ENCODE measurements around the gene LYST.
A peak's percentile ranks its signal among the peaks of the same experiment; 100 is the strongest.
"Not testable (repeated sequence)": the region's sequence is repeated elsewhere in the genome, so short reads cannot be mapped to it uniquely, and the experiment has no call there.

LYST gene

DNA sequence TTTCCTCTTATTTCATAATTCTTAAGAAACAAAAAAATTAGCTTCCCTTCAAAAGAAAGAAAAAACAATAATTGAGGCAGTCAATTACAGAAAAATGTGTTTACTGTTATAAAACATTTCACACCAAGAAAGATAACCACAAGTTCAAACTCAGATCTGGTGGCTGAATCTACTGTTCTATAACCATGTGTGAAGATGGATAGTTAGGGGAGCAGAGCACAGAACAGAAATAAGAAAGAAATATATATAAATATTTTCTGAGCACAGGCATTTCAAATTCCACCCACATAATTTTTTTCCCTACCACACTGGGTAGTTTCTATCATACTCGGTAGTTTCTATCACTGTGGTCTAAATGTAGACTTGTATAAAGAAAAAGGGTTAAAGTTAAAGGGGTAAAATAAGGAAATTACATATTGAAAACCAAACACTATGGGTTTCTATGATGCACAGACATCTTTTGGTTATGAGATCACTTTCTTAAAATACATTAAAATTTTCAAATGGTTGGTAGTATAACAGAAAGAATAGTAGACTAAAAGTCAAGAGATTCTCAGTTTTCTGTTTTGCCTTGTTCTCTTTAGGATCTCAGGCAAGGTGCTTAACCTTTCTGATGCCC is 10.8 kb downstream of the LYST start:
- DNase-seq = no peak

DNA sequence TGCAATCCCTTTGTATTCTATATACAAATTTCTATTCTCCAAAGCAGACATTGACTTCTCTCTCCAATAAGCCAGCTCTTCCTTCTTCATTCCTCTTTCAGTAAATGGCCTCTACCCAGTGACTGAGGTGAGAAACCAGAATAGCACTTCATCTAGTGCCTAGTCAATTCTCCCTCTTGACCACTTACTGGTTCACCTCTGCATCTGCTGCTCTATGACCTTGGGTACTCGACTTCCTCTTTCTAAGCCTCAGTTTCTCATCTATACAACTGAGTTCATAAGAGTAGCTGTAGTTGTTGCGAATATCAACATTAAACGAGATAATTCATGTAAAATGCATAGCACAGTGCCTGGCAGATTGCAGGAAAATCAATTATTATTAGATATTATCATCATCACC is 12.4 kb downstream of the LYST start:
- DNase-seq = no peak

DNA sequence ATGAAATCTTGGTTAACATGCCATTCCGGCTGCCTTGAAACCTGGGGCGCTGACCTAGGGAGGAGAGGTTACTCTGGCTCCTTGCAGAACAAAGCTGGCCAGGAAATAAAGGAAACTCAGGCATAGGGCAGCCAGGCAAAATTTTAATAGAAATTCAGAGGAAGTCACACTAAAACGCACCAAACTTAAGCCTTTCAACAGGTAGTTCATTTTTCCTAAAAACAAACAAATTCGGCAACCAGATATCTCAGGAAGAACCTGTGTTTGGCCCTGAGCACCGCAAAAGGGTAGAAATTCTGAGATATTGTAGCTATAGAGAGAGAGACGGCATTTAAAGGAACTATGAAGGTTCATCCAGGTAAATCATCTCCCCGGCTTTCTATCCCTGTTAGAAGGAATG is 13.1 kb downstream of the LYST start:
- no peak for DNase-seq

DNA sequence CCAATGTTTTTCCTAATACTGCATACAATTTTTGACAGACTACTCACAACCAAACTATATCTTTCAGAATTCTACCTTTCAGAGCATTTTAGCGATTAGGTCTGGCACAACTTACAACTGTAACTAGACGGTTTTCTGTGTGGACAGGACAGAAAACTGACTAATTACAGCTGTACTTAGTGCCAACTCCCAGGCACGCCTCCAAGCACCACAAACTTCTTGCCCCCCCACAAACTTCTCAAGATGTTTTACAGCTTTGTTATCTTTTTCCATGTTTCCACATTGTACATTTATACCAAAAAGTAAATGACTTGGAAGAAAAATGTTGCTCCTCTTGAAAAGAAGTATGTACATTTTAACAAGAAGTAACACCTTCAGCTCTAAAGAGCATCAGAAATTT is 13.8 kb downstream of the LYST start:
- DNase-seq = no peak

DNA sequence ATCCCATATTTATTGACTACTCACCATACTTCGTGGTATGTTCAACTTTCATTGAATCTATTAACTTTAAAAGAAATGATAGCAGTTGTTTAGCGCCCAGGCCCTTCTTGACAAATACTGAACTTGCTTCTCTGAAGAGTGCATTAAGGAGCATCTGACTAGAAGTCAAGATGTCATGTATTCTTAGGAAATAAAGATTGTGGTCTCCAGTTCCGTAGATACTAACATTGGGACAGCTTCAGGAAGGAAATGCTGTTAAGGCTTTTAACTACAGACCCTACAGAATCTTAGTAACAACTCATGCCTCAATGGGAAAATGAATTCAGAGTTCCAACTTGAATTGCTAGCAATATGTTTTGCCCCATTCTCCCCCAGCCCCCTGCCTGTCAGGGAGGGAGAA is 14.8 kb downstream of the LYST start:
- DNase-seq = no peak

DNA sequence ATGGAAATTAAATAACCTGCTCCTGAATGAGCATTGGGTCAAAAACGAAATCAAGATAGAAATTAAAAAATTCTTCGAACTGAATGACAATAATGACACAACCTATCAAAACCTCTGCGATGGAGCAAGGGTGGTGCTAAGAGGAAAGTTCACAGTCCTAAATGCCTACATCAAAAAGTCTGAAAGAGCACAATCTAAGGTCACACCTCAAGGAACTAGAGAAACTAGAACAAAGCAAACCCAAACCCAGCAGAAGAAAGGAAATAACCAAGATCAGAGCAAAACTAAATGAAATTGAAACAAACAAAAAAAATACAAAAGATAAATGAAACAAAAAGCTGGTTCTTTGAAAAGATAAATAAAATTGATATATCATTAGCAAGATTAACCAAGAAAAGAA is 18.5 kb downstream of the LYST start:
- not testable (repeated sequence) for DNase-seq

DNA sequence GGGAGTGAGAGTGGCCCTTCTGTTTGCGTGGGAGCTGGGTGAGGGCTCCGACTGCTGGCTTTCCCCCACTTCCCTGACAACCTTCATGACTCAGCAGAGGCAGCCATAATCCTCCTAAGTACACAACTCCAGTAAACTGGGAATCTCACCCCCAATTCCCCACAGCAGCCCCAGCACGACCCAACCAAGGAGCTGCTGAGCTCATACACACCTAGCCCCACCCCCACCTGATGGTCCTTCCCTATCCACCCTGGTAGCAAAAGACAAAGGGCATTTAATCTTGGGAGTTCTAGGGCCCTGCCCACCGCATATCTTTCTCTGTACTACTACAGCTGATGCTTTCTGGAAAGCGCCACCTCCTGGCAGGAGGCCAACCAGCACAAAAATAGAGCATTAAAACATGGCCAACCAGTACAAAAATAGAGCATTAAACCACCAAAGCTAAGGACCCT is 21.0 kb downstream of the LYST start:
- not testable (repeated sequence) for DNase-seq

DNA sequence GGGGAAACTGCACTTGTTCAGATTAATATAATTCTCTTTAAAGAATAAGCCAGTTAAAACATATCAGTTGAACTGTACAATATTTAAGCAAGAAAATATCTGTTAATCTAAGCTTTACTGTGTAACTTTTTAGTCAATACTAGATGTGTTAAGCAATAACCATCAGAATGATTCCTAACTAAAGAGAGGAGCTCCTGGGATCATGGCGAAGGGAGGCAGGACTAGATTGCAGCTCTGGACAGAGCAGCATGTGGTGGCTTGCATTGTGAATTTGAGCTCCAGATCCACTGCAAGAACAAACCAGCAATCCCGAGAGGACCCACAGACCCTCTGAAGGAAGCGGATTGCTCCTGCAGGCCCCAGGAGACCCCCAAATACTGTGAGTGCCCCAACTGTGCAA is 21.9 kb downstream of the LYST start:
- DNase-seq = no peak

DNA sequence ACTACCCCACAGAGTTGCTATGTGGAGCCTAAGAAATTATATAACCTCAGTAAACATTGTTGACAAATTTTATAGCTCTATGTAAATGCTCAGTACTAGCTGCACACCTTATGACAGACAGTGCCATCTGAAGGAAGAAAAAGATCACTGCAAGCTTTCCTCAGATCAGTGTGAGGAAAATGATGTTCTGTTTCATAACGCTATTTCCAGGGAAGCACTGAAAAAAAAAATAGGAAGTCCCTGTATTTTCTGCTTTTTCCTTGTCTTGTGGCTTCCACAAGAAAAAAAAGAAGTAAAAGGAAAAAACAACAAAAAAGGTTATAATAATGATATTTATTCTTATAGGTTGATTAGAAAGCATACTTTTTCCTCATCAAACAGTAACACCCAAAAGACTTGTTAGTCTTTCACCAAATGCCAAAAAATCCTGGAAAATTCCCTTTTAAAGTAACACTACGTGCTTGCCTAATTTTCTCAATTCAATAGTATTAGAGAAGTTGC is 23.2 kb downstream of the LYST start:
- peak; percentile 37 for DNase-seq

DNA sequence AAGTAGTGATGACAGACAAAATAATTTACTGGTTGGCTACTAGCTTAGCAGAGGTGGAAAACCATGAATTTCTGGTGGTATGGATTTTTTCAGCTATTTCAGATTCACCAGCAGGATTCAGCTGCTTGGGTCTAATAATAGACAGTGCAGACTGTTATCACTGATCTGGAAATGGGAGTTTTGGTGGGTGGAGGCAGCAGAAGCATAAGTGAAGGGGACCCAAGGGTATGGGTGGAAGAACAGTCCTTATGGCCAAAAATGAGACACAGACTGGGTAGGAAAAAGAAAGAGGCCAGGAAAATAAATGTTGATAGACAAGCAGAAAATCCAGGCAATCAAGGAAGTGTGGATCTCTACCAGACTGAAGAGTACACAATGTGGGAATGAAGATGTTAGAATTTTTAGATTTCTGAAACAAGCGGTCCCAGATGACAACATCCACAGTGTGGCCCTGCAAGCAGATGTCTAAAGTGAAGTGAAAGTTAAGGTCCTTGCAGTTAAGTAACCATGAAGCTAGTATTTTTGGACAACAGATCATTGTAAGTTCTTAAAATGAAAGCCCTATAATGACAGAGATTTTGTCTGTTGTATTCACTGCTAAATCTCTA is 24.7 kb downstream of the LYST start:
- no peak for DNase-seq

DNA sequence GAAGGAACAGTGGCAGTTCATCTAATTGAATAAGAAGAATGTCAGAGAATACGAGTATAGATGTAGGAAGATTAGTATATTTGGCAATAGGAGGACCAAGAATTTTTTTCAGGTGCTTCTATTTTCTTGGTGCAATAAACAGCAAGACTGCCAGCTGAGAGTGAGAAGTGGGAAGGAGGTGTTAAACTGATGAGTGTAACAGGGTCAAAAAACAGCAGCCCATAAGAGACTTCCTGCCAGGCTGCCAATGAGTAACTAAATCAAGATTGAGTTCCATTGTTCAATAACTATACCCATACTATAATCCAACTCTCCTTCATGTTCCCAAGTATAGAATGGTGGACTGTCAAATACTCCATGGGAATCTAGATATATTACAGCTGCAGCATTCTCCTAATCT is 28.7 kb downstream of the LYST start:
- DNase-seq = no peak

DNA sequence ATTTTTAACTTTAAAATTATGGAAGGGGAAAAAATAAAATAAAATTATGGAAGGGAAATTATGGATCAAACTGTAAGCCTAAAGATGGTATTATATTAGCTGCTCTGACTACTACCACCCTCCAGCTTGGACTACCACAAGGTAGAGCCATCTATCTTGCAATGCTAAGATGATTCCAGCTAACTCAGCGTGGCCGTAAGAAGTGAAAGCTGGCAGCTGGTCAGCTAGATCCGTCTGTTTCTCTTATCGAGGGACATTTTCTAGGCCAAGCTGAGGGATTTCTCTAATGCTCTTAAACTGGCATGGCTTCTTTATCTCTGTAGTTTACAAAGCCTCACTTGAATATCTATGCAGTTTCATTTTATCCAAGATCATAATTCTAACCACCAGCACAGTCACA is 31.5 kb downstream of the LYST start:
- DNase-seq = no peak

DNA sequence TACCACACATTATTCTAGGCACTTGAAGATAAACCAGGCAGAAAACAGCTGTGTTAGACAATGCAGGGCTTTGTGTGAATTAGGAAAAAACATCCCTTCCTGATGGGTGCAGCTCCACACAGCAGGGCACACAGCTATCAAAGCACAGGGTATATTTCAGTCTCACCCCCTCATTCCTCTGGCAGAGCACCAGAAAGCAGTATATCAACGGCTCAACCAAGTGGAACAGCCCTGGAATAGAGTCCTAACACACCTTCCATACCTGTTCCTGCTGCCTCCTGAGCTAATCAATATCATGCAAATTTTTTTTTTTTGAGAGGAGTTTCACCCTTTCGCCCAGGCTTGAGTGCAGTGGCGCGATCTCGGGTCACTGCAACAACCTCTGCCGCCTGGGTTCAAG is 32.1 kb downstream of the LYST start:
- no peak for DNase-seq

DNA sequence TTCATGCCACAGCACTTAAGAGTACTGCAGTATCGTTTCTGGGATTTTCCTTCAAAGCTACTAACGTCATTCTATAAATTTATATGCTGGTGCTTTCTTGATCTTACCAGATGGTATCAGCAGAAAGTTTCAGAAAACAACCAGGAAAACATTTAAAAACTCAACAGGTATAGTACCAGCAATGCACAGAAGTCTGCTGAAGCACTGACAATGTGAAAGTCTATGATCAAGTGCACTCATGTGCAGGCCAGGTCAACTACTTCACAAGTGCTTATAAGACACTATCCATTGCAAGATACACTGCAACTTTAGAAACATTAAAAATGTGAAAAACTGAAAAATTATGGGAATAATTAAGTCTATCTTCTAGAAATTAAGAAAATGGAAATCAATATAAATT is 34.7 kb downstream of the LYST start:
- no peak for DNase-seq

DNA sequence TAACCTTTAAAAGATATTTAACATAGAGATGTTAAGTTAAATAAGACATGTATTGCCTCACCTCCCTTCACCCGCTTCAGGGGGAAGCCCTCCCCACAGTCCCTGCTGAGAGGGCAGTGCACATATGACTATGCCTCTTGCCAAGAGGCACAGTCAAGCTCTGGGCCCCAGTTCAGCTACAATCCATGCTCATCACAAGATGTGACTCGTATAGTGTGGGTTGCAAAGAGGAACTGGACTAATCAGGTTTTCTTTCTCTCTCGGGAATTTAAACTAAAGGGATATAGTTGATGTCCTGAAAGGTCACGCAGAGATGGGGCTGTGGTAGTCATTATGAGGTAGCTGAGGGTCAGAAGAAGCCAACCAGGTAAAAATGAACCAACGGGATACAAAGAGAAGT is 35.6 kb downstream of the LYST start:
- no peak for DNase-seq

DNA sequence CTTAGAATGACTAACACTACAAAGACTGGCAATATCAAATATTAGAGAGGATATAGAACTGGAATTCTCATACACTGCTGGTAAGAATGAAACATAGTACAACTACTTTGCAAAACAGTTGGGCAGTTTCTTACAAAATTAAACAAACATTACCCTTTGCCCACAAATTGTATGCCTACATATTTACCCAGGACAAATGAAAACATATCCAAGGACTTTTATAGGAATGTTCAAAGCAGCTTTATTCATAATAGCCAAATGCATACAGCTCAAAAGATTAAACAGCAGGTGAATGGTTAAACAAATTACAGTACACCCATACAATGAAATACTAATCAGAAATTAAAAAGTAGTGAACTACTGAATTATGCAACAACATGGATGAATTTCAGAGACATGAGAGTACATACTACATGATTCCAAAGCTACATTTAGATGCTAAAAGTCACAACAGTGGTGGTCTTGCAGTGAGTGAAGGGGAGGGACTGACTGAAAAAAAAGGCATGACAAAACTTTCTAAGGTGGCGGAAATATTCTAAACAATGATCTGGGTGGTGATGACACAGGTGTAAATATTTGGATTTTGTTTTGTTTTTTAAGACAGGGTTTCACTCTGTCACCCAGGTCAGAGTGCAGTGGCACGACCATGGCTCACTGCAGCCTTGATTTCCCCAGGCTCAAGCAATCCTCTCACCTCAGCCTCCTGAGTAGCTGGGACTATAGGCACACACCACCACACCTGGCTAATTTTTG is 40.4 kb downstream of the LYST start:
- DNase-seq = no peak

DNA sequence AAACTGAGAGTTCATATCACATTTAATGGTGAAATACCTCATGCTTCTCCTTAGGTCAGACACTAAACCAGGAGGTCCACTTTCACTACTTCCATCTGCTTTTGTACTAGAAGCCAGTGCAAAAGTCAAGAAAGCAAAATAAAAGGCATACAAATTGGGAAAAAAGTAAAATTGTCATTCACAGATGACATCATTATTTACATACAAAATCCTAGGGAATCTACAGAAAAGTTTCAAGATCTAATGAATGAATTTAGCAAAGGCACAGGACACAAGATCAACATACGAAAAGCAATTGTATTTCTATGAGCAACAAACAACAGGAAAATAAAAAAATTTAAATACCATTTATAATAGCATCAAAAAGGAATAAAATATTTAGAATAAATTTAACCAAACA is 41.5 kb downstream of the LYST start:
- no peak for DNase-seq

DNA sequence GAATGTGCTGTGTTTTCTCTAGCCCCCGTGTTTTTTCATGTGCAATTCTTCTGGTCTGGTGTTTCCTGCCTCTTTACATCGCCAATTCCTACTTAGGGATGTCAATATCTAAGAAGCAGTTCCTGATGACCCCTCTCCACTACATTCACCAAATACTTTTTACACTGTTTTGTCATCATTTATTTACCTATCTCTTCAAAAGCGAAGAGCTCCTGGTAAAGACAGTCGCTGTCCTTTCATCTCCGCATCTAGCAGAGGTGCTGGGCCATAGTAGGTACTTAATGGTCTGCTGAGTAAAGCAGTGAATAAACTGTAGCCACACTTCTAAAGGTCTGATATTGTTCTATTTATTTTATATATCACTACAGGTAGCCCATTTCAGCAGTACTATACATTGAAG is 43.0 kb downstream of the LYST start:
- no peak for DNase-seq

DNA sequence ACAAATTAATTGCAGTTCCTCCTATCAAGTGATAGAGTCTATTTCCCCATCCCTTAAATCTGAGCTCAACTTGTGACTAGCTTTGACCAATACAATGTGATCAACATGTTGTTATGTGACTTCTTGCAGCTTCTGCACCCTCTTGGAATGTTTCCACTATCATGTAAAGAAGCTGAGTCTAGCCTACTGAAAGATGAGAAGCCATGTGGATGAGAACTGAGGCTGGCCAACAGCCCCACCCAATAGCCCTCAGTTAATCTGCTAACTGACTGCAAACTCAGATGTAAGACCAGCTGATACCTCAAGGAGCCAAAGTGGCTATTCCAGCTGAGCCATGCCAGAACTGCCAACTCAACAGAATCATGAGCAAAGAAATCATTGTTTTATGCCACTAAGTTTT is 44.0 kb downstream of the LYST start:
- DNase-seq = no peak

DNA sequence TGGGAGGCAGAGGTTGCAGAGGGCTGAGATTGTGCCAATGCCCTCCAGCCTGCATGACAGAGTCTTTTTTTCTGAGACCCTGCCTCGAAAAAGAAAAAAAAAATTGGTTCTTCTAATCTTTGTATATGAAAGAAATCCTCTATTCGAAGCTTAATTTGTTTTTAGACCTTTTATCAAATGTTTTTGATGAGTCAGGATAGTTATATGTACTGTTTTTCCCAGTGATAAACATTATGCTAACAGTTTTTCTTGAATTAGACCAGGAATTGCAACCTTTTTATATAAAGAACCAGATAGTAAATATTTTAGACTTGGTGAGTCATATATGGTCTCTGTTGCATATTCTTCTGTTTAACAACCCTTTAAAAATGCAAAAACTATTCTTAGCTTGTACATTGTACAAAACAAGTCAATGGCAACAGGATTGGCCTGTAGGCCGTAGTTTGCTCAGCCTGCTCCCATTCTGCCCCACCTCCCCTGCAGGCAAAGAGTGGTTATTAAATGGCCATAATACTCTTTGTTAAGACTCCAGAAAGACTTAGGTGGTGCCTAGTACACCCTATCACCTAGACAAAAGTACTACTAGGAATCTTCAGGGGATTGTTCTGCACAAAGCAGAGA is 45.2 kb downstream of the LYST start:
- no peak for DNase-seq

DNA sequence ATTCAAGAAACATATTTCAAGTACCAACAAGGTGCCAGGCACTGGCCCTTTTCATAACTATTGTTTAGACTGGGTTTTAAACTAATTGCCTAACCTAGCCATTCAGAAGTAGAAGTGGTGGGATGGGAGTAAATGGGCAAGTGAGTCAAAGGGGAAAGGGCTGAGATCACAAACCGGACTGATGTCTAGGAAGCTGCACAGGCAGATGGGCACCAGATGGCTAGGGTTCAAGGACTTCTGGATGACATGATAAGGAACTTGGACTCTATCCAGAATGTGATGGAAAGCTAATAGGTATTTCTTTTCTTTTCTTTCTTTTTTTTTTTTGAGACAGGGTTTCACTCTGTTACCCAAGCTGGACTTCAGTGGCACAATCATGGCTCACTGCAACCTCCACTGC is 46.6 kb downstream of the LYST start:
- DNase-seq = no peak

DNA sequence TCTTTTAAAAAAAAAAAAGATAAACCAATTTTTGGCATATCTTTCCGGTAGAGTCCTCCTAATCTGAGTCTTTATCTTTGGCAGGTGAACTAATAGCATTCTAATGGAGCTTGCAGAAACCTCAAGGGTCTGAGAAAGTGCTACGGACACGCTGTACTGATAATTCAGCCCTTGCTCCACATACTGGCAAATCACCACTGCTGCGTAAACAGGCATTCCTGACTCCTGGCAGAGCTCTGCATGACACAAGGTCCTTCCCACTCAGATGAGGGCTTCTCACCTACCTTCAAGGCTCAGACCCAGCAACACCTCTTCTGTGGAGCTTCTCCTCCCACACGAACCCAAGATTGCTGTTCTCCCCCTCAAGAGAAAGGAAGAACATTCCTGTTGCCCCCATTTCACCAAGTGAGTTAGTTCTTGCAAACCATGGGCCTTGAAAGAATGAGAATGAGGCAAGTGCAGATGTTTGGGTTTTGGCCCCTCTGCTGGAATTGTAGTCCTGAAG is 48.0 kb downstream of the LYST start:
- DNase-seq = no peak

DNA sequence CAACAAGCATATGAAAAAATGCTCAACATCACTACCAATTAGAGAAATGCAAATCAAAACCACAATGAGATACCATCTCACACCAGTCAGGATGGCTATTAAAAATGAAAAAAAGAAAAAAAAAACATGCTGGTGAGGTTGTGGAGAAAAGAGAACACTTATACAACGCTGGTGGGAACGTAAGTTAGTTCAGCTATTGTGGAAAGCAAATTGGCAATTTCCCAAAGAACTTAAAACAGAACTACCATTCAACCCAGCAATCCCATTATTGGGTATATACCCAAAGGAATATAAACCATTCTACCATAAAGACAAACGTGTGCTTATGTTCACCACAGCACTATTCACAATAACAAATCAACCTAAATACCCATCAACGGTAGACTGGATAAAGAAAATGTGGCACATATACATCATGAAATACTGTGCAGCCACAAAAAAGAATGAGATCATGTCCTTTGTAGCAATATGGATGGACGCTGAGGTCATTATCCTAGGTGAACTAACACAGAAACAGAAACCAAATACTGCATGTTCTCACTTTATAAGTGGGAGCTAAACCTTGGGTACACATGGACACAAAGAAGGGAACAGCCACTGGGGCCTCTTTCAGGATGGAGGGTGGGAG is 49.5 kb downstream of the LYST start:
- DNase-seq = no peak

Measured in NCI-H1105 treated with DMSO at 0.1 percent for 48 hours (cell line).